ENCODE results near the gene TACR1.
"Not testable (repeated sequence)": the region's sequence is repeated elsewhere in the genome, so short reads cannot be mapped to it uniquely, and the experiment has no call there.

Gene TACR1

GRCh38 chr2:75088791-75089190 is 110.5 kb downstream of the TACR1 start:
- DNase-seq (ENCODE audit: low read depth) = no peak

GRCh38 chr2:75087736-75088135 is 111.6 kb downstream of the TACR1 start:
- DNase-seq (ENCODE audit: low read depth) = peak; percentile 17

GRCh38 chr2:75079575-75079974 is 119.7 kb downstream of the TACR1 start:
- no peak for DNase-seq (ENCODE audit: low read depth)

GRCh38 chr2:75077909-75078308 is 121.4 kb downstream of the TACR1 start:
- DNase-seq (ENCODE audit: low read depth) = no peak

- no peak for DNase-seq (ENCODE audit: low read depth)
These were observed 123.2 kb downstream of the TACR1 start for GRCh38 chr2:75076088-75076487.

GRCh38 chr2:75074708-75075107 is 124.6 kb downstream of the TACR1 start:
- no peak for DNase-seq (ENCODE audit: low read depth)

- DNase-seq (ENCODE audit: low read depth) = no peak
These were observed 125.1 kb downstream of the TACR1 start for GRCh38 chr2:75074228-75074627.

GRCh38 chr2:75071766-75072165 is 127.6 kb downstream of the TACR1 start:
- no peak for DNase-seq (ENCODE audit: low read depth)

- no peak for DNase-seq (ENCODE audit: low read depth)
These were observed 130.8 kb downstream of the TACR1 start for GRCh38 chr2:75068546-75068945.

GRCh38 chr2:75067506-75067905 is 131.8 kb downstream of the TACR1 start:
- DNase-seq (ENCODE audit: low read depth) = no peak

GRCh38 chr2:75066121-75066902 is 133.0 kb downstream of the TACR1 start:
- no peak for DNase-seq (ENCODE audit: low read depth)

- peak; percentile 40 for DNase-seq (ENCODE audit: low read depth)
These were observed 133.8 kb downstream of the TACR1 start for GRCh38 chr2:75065402-75066008.

- peak; percentile 19 for DNase-seq (ENCODE audit: low read depth)
These were observed 134.5 kb downstream of the TACR1 start for GRCh38 chr2:75064691-75065396.

GRCh38 chr2:75063906-75064305 is 135.4 kb downstream of the TACR1 start:
- no peak for DNase-seq (ENCODE audit: low read depth)

- DNase-seq (ENCODE audit: low read depth) = no peak
These were observed 140.9 kb downstream of the TACR1 start for GRCh38 chr2:75058427-75058826.

GRCh38 chr2:75057150-75057549 is 142.2 kb downstream of the TACR1 start:
- not testable (repeated sequence) for DNase-seq (ENCODE audit: low read depth)

- DNase-seq (ENCODE audit: low read depth) = peak; percentile 49
These were observed 143.3 kb downstream of the TACR1 start for GRCh38 chr2:75055820-75056675.

GRCh38 chr2:75055142-75055819 is 144.0 kb downstream of the TACR1 start:
- DNase-seq (ENCODE audit: low read depth) = no peak

- DNase-seq (ENCODE audit: low read depth) = no peak
These were observed 145.0 kb downstream of the TACR1 start for GRCh38 chr2:75054296-75054695.

GRCh38 chr2:75053484-75054112 is 145.7 kb downstream of the TACR1 start:
- no peak for DNase-seq (ENCODE audit: low read depth)

- DNase-seq (ENCODE audit: low read depth) = peak; percentile 64
These were observed 151.2 kb downstream of the TACR1 start for GRCh38 chr2:75047992-75048625.
